HL-60 (cell line): ENCODE results near the gene TJP2.

Experiments
- DNase-seq, 2 experiments: peaks; one replicate each; pipeline ENCODE4 v3.0.0-alpha.2; 2010 to 2020; ENCODE audit warnings: low read depth in 1 of 2, low spot score in 1 of 2
- H3K27ac ChIP-seq: fragments of 250-450 bp; sonication (Bioruptor Pico); replicated peaks from 2 replicates; pipeline ENCODE4 v1.5.1; 2020; ENCODE audit warnings: mild to moderate bottlenecking, moderate library complexity
- H3K27me3 ChIP-seq: fragments of 250-450 bp; sonication (Bioruptor Pico); 2 replicates; pipeline ENCODE4 v1.5.1; 2021; ENCODE audit warnings: mild to moderate bottlenecking, moderate library complexity; ENCODE audit not compliant: insufficient read depth, poor library complexity, severe bottlenecking
- H3K4me3 ChIP-seq: replicated peaks from 2 replicates; pipeline ENCODE4 v1.5.1; 2011; ENCODE audit warnings: mild to moderate bottlenecking, control low read depth, low read length; ENCODE audit not compliant: insufficient read depth
- GABPA ChIP-seq: IDR thresholded peaks from 2 replicates; pipeline ENCODE4 v1.6.1; 2012; ENCODE audit warnings: low read depth
- POLR2AphosphoS5 ChIP-seq: IDR thresholded peaks from 2 replicates; pipeline ENCODE4 v1.6.1; 2012; ENCODE audit warnings: low read depth
- SPI1 ChIP-seq: IDR thresholded peaks from 2 replicates; pipeline ENCODE4 v1.6.1; 2012; ENCODE audit warnings: low read depth, mild to moderate bottlenecking, borderline replicate concordance
- TF ChIP-seq, protein P1 (sequence below): IDR thresholded peaks from one replicate; pipeline ENCODE4 v1.5.1; 2011; ENCODE audit warnings: low read length, control low read depth, inconsistent platforms; ENCODE audit not compliant: insufficient read depth
- TF ChIP-seq, protein P2 (sequence below): IDR thresholded peaks from 2 replicates; pipeline ENCODE4 v1.6.1; 2012; ENCODE audit warnings: low read depth; ENCODE audit not compliant: insufficient replicate concordance

The TJP2 gene

DNA sequence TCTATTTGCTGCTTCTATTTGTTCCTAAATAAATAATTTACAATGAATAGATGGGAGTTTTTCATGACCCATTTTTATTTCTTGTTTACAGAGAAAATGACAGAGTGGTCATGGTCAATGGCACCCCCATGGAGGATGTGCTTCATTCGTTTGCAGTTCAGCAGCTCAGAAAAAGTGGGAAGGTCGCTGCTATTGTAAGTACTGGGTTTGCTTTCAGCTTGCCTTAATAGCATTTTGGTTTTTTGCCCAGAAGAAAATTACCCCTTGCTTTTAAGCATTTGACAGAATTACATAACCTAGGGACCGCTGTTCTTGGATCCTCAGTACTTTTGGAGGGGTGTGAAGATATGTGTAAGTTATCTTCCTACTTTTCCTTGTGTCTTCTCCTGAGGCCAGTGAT lies 44.1 kb downstream of the TJP2 start:
- TF ChIP-seq, protein P1, sequence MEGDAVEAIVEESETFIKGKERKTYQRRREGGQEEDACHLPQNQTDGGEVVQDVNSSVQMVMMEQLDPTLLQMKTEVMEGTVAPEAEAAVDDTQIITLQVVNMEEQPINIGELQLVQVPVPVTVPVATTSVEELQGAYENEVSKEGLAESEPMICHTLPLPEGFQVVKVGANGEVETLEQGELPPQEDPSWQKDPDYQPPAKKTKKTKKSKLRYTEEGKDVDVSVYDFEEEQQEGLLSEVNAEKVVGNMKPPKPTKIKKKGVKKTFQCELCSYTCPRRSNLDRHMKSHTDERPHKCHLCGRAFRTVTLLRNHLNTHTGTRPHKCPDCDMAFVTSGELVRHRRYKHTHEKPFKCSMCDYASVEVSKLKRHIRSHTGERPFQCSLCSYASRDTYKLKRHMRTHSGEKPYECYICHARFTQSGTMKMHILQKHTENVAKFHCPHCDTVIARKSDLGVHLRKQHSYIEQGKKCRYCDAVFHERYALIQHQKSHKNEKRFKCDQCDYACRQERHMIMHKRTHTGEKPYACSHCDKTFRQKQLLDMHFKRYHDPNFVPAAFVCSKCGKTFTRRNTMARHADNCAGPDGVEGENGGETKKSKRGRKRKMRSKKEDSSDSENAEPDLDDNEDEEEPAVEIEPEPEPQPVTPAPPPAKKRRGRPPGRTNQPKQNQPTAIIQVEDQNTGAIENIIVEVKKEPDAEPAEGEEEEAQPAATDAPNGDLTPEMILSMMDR = no peak
- TF ChIP-seq GABPA = no peak
- H3K27ac ChIP-seq = no peak overlapping the region
- DNase-seq = no peak

DNA sequence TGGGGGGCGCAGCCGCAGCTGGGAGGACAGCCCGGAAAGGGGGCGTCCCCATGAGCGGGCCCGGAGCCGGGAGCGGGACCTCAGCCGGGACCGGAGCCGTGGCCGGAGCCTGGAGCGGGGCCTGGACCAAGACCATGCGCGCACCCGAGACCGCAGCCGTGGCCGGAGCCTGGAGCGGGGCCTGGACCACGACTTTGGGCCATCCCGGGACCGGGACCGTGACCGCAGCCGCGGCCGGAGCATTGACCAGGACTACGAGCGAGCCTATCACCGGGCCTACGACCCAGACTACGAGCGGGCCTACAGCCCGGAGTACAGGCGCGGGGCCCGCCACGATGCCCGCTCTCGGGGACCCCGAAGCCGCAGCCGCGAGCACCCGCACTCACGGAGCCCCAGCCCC lies 47.0 kb downstream of the TJP2 start:
- H3K27me3 ChIP-seq = no peaks in the 10 kb centered on the region
- TF ChIP-seq, protein P1 = no peak
- TF ChIP-seq GABPA = no peak
- TF ChIP-seq, protein P2, sequence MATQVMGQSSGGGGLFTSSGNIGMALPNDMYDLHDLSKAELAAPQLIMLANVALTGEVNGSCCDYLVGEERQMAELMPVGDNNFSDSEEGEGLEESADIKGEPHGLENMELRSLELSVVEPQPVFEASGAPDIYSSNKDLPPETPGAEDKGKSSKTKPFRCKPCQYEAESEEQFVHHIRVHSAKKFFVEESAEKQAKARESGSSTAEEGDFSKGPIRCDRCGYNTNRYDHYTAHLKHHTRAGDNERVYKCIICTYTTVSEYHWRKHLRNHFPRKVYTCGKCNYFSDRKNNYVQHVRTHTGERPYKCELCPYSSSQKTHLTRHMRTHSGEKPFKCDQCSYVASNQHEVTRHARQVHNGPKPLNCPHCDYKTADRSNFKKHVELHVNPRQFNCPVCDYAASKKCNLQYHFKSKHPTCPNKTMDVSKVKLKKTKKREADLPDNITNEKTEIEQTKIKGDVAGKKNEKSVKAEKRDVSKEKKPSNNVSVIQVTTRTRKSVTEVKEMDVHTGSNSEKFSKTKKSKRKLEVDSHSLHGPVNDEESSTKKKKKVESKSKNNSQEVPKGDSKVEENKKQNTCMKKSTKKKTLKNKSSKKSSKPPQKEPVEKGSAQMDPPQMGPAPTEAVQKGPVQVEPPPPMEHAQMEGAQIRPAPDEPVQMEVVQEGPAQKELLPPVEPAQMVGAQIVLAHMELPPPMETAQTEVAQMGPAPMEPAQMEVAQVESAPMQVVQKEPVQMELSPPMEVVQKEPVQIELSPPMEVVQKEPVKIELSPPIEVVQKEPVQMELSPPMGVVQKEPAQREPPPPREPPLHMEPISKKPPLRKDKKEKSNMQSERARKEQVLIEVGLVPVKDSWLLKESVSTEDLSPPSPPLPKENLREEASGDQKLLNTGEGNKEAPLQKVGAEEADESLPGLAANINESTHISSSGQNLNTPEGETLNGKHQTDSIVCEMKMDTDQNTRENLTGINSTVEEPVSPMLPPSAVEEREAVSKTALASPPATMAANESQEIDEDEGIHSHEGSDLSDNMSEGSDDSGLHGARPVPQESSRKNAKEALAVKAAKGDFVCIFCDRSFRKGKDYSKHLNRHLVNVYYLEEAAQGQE = no peak
- no peak for TF ChIP-seq SPI1
- TF ChIP-seq POLR2AphosphoS5 = no peak
- no peak overlapping the region for H3K4me3 ChIP-seq
- no peak overlapping the region for H3K27ac ChIP-seq
- DNase-seq = no peak

More for the DNA sequence above, 44.1 kb downstream of the TJP2 start:
- H3K27me3 ChIP-seq = no peaks in the 10 kb centered on the region
- no peak overlapping the region for H3K4me3 ChIP-seq

DNA sequence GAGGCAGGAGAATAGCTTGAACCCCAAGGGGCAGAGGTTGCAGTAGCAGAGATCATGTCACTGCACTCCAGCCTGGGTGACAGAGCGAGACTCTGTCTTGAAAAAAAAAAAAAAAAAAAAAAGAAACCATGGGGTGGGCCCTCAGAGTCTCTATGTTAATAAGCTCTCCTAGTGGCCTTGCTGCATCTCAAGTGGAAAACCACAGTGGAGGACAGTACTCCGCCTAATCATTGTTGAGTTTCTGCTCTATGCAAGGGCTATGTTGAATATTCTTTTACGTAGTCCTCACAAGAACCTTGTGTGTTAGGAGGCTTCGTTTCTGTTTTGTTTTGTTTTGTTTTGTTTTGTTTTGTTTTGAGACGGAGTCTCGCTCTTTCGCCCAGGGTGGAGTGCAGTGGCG lies 48.9 kb downstream of the TJP2 start:
- DNase-seq = no peak
- TF ChIP-seq POLR2AphosphoS5 (no peak), GABPA (no peak), SPI1 (no peak)
- TF ChIP-seq, protein P2 = no peak
- TF ChIP-seq, protein P1 = no peak
- H3K27ac ChIP-seq = no peak overlapping the region

DNA sequence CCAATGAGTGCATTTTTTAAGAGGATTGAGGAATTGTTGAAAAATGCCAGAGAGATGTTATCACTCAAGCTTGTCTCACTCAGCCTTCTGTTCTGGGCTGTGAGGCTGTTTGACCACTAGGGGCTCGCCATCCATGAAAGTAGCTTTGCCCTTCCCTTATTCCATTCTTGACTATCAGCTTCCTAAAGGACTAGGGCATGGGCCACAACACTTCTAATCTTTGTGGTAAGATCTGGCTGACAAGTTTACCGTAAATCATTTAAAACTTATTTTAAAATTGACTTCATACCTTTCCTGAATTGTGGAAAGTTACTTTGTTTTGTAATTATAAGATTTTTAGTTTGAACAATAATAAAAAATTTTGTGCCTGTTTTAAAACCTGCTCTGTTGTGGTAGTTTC lies 49.5 kb downstream of the TJP2 start:
- DNase-seq = peak in 1 of 2 experiments; percentile 8
- no peaks in the 10 kb centered on the region for H3K27me3 ChIP-seq
- H3K27ac ChIP-seq = no peak overlapping the region
- no peak overlapping the region for H3K4me3 ChIP-seq
- TF ChIP-seq GABPA = no peak
- TF ChIP-seq, protein P1 = peak; percentile 50

More for the DNA sequence above, 48.9 kb downstream of the TJP2 start:
- no peaks in the 10 kb centered on the region for H3K27me3 ChIP-seq
- no peak overlapping the region for H3K4me3 ChIP-seq
